ENCODE data around the gene ANKRD50.

The ANKRD50 gene

GRCh38 chr4:124636788-124637187, 75.7 kb downstream of the ANKRD50 start:
- DNase-seq (ENCODE audit: low read depth): no peak

GRCh38 chr4:124635331-124635730, 77.2 kb downstream of the ANKRD50 start:
- no peak for DNase-seq (ENCODE audit: low read depth)

GRCh38 chr4:124633285-124633941, 79.1 kb downstream of the ANKRD50 start:
- no peak for DNase-seq (ENCODE audit: low read depth)

GRCh38 chr4:124632439-124632838, 80.1 kb downstream of the ANKRD50 start:
- DNase-seq (ENCODE audit: low read depth): no peak

- DNase-seq (ENCODE audit: low read depth): no peak
Observed at GRCh38 chr4:124631760-124632159, 80.8 kb downstream of the ANKRD50 start.

- DNase-seq (ENCODE audit: low read depth): no peak
Observed at GRCh38 chr4:124629681-124630080, 82.9 kb downstream of the ANKRD50 start.
